ENCODE data around the gene MORN1.
"Not testable (repeated sequence)": the region's sequence is repeated elsewhere in the genome, so short reads cannot be mapped to it uniquely, and the experiment has no call there.

MORN1 gene

DNA sequence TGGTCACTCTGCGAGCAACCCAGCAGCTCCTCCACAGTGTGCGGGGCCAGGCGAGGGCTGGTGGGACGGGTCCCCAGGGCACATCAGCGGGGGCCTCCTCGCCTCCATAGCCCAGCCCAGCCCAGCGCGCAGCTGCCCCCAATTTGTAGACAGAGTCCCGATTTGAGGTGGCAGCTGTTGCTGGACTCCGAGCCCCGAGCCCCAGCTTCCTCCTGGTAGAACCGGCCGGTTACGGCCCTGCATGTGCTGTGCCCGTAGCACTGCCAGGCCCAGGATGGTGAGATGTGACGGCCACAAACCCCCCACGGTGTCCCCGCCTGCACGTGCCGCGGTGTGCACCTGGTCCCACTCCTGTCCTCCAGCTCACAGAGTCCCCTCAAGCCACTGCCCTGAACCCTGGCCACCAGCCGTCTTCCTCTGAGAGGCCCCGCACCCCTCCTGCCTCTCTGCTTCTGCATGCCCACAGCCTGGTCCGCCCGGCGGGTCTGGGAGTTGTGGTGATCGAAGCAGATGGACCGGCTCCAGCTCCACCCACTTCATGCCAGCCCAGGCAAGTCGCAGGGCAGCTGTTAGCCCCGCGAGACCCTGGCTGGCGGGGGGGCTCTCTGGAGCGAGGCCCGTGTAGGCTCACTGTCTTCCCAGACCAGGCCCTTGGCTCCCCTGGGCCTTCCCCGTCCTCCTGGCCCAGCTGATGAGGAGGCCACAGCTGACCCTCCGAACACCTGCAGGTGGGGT, 55.5 kb downstream of the MORN1 start:
- DNase-seq: no peak

DNA sequence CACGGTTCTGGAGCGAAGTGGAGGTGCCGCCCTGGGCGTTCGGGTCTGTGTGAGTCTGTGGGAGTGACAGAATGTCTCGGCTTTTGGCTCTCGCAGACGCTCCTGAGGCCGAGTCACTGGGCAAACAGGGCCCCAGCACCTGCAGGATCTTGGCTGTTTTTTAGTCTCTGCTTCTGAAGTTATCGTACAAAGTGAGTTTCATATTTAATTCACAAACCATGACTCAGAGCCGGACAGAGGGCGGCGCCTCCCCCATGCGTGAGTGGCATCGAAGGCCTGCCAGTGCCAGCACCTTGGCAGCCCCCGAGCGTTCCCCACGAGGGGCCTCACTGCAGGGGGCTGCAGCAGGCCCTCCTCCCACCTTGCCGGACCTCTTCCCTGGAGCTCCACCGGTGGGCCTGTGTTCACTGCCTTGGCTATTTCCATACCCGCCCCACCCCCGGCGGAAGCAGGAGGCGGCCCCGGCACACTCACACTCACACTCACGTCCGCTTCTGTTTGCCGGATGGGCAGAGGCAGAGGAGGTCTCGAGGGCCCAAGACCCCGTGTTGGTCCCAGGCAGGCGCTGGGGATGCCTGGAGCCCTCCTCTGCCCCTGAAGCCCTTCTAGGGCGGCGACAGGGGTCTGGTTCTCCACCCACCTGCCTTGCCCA, 56.3 kb downstream of the MORN1 start:
- no peak for DNase-seq

GRCh38 chr1:2334366-2334765, 57.0 kb downstream of the MORN1 start:
- no peak for DNase-seq

DNA sequence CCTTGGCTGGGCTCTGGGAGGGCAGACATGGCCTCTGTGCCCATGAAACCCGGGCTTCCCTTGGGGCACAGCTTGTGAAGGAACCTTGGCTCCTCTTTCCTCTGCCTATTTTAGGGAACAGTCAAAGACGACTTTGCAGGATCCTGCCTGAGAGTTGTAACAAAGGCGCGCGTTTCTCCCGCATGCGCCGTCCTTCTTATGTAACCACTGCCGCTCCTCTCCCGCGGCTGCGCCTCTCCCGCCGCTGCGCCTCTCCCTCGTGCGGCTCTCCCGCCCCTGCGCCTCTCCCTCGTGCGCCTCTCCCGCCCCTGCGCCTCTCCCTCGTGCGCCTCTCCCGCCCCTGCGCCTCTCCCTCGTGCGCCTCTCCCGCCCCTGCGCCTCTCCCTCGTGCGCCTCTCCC, 59.8 kb downstream of the MORN1 start:
- DNase-seq: not testable (repeated sequence)

DNA sequence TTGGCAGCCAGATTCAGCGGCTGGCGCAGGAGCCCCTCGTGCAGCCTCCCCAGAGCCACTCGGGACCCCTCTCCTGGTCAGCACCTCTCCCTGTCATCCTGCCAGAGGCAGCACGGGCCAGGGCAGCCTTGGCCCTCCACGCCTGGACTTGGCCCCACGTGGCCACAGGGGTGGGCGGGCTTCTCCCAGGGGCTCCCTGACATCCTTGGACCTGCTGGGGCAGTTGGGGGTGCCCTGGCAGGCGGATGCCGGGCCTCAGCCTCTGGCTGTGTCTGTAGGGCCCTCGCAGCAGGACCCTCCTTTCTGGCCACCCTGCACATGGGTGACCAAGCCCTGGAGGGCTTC, 60.2 kb downstream of the MORN1 start:
- no peak for DNase-seq

DNA sequence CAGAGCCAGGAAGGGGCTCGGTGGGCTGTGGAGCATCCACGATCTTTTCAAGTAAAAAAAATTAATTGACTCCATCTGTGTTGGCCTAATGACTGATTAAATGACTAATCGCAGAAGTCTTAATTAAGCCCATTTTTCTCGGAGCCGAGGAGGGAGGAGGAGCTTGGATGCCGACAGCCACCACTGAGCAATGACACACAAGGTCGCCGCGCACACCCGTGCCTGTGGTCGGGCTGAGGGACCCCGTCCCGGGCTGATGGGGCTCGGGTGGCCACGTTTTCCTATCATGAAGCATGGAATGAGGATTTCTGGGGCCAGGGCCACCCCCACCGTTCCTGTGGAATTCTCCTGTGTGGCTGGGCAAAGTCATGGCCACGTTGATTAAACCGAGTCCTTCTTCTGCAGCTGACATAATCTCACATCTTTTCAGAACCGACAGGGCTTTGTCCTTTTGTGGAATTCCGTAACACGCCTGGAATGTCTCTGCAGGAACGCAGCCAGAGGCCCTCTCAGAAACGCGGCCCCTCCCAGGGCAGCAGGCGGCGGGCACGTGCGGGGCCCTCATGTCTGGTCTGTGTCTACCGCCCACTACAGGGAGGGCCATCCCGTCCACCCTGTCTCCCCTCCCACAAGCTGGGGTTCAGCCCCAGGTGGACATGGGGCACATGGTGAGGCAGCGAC, 60.7 kb downstream of the MORN1 start:
- peak; percentile 95 for DNase-seq

DNA sequence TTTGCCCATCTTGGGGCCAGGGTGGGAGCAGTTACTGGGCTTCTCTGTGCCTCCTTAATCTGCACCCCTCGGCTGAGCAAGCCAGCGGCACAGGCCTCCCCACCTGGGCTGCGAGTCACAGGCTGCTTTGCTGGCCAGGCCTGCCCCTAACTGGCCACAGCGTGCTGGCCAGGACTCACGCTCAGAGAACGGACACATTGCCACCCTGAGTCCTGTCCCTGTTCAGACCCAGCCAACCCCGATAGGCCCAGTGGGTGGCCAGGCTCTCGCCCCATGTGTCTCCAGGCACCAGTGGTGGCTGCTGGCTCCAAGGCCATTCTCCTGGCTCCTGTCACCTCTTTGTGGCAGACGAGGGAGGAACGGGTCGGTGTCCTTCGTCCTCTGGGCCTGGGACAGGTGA, 61.3 kb downstream of the MORN1 start:
- no peak for DNase-seq

GRCh38 chr1:2328676-2329455, 62.5 kb downstream of the MORN1 start:
- no peak for DNase-seq

DNA sequence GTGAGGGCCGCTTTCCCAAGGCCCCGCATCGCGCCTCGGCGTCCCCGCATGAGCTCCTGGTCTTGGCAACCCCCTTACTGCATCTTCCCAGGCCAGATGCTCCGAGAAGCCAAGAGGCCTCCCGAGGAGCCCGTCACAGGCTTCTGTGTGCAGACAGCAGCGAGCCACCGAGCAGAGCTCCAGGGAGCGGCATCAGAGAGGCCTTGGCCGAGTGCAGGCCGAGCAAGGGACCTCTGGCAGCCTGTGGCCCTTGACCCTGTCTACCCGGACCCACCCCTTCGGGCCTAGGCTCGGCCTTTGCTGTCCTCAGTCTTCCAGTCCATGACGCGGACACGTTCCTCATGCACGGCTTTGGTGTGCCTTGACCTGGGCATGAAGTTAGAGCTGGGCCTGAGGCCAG, 63.5 kb downstream of the MORN1 start:
- DNase-seq: no peak

DNA sequence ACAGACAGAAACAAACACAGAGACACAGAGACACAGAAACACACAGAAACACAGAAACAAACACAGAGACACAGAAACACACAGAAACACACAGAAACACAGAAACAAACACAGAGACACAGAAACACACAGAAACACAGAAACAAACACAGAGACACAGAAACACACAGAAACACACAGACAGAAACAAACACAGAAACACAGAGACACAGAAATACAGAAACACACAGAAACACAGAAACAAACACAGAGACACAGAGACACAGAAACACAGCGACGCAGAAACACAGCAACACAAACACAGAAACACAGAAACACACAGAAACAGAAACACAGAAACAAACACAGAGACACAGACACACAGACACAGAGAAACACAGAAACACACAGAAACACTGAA, 64.2 kb downstream of the MORN1 start:
- not testable (repeated sequence) for DNase-seq

GRCh38 chr1:2326524-2326923, 64.8 kb downstream of the MORN1 start:
- no peak for DNase-seq

GRCh38 chr1:2324553-2325366, 66.6 kb downstream of the MORN1 start:
- no peak for DNase-seq

- DNase-seq: no peak
Observed at GRCh38 chr1:2323451-2323974, 67.8 kb downstream of the MORN1 start.

DNA sequence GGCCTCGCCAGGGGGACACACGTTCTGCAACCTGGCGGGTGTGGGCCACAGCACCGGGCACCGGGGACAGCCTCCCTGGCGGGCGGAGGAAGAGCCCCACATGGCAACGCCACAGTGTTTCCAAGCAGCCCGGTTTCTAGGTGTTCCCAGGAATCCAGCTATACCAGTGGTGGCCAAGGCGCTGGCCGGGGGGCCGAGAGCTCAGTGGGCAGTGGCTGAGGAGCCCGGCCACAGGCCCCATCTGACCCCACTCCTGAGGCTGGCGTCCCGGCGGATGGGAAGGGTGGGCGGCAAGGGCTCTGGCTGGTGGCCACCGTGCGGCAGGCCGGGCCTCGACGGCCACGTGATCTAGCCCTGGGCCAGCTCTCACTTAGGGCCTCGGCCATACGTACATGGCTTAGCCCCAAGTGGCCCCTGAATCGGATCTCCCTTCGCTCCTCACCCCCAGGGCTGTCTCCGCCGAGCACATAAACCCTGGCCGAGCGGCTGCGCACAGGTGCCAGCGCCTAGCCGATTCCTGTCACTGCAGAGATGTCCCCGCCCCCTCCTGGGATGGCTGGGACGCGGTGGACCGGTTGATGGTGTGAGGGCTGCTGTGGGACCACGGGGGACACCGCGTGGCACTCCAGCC, 68.7 kb downstream of the MORN1 start:
- no peak for DNase-seq

DNA sequence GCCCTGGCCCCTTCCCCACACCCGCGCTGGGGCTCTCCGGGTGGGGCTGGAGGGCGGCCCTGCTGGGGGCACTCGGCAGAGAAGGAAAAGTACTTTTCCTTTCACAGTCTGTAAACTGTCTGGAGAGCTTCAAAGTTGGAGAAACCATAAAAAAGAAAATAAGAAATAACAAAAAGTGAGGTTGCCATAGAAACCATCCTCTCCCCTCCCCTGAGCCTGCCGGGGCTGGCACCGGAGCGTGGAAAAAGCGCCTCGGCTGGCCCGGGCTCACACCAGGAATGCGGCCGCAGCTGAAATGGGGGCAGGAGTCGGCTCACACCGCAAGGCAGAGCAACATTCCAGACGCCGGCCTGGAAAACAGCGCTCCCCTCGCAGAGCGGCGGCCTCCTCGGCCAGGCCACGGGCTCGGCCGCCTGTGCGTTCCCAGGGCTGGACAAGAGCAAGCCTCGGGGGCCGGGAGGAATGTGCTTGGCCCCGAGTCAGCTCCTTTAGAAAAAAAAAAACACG, 69.2 kb downstream of the MORN1 start:
- peak; percentile 88 for DNase-seq

DNA sequence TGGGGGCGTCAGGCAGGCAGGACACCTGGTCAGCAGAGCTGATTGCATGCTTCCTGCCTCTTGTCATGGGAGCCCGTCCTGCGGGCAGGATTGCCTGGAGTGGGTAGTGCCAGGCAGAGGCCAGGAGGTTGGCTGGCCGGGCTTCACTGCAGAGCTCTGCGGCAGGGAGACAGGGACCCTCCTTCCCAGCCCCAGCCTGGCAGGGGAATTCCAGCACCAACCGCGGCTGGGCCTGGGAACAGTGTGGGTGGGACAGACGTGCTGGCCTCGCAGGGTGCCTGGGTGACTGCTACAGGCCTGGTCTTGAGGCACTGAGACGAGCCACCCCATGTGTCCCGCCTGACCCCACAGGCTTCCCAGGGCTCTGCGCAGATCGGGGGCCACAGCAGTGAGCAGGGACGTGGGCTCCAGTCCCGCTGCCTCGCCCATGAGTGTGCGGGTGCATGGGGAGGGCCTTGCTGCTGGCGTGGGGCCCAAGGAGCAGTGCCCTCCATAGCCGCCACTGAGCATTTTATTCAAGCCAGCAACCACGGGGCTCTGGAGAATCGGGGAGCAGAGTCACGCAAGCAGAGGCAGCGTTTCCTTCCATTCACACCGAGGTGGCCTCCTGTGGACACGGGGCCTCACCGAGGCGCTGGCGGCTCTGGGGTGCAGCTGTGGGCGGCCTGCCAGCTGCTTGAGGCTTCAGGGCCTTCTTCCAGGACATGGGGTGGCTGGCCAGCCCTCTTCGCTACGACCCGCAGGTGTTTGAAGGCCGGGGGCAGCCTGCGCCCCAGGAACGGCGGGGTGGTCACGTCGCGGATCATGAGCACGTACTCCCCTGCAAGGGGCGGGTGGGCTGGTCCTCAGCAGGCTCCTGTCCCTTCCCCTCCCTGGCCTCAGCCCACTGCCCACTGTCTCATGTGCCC, 70.3 kb downstream of the MORN1 start:
- DNase-seq: no peak

DNA sequence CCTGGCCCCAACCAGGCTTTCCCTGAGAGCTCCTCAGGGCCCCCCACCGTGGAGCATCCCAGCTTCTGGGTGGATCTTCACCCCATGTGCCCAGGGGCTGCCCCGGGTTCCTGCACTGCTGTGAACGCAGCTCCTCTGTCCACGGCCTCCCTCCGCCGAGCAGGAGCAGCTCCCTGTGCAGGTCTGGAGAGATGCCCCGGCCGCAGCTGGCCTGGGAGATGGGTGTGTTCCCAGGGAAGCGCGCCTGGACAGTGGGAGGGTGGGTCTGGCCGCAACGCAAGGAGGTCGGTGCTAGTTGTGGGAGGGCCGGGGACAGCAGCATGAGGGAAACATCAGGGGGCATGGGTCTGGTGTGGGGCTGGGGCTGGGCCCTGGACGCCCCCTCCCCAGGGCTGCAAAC, 71.3 kb downstream of the MORN1 start:
- no peak for DNase-seq

GRCh38 chr1:2319291-2319690, 72.1 kb downstream of the MORN1 start:
- no peak for DNase-seq

GRCh38 chr1:2318314-2319278, 72.8 kb downstream of the MORN1 start:
- DNase-seq: no peak

All from fibroblast of skin of back (primary cell).